HG03575 (cell line): Measurements from ENCODE around the gene SLC43A3.

Source experiments
- ATAC-seq: cut with Tn5 transposase; IDR thresholded peaks from one replicate; pipeline ENCODE4 v1.9.1; 2021; ENCODE audit not compliant: unreplicated experiment, insufficient number of reproducible peaks, low FRiP score; ENCODE audit errors: extremely low read depth

The SLC43A3 gene

GRCh38 chr11:57434640-57435546, 8.0 kb upstream of the SLC43A3 start:
- ATAC-seq = no peak

GRCh38 chr11:57432714-57433163, 5.8 kb upstream of the SLC43A3 start:
- no peak for ATAC-seq

DNA sequence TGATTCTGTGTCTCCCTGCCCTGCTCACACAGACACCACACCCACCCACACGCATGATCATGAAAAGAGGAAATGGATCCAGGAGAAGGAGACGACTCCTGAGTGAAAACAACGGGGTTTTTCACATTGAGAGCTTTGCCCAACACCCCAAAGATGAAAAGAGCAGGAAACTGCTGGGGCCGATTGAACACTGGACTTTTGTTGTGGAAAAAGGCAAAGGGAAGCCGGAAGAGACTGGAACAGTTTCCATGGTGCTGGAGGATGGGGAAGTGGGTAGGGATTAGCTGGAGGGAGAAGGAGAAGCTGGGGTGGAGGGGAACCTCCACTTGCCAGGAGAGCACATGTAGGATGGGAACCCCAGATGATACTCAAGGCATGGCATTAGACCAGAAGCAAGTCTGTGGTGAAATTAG, 5.2 kb upstream of the SLC43A3 start:
- ATAC-seq = no peak

DNA sequence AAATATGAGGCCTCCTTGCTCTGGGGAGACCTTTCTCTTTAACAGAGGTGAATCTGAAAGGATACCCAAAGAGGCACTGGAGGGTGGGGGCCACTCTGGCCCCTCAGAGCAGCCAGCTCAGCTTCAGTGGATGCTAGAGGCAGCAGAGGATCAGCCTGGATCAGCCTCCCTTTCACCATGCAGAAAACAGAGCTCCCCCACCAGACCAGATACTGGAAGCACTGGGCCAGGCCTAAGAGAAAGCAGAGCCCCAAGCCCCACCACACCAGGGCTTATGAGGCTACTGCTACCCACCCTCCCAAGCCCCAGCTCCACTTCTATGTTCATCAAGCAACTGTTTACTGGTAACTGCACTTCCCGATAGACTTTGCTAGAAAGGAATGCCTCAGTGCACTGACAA, 4.0 kb upstream of the SLC43A3 start:
- ATAC-seq = no peak

- no peak for ATAC-seq
These were observed 3.0 kb upstream of the SLC43A3 start for GRCh38 chr11:57429946-57430345.

- ATAC-seq = no peak
These were observed 1.7 kb upstream of the SLC43A3 start for GRCh38 chr11:57428643-57429042.

DNA sequence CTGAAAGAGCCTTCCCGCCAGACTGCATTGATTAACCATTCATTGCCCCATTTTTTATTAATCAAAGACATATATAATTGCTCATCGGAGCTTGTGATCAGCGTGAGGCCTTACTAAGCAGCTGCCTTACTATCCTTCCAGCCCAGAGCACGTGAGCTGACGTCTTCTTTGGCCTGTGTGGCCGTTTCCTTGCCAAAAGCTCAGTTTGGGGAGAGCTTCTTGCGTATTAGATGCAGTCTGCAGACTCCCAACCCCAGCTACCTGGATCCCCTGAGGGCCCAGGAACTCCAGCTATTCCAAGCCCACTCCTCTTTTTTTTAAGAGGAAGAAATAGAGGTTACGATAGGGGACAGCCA, 784 bp upstream of the SLC43A3 start:
- no peak for ATAC-seq

- no peak for ATAC-seq
These were observed 437 bp downstream of the SLC43A3 start for GRCh38 chr11:57426439-57426928.

- ATAC-seq = no peak
These were observed 1.1 kb downstream of the SLC43A3 start for GRCh38 chr11:57425565-57426438.

DNA sequence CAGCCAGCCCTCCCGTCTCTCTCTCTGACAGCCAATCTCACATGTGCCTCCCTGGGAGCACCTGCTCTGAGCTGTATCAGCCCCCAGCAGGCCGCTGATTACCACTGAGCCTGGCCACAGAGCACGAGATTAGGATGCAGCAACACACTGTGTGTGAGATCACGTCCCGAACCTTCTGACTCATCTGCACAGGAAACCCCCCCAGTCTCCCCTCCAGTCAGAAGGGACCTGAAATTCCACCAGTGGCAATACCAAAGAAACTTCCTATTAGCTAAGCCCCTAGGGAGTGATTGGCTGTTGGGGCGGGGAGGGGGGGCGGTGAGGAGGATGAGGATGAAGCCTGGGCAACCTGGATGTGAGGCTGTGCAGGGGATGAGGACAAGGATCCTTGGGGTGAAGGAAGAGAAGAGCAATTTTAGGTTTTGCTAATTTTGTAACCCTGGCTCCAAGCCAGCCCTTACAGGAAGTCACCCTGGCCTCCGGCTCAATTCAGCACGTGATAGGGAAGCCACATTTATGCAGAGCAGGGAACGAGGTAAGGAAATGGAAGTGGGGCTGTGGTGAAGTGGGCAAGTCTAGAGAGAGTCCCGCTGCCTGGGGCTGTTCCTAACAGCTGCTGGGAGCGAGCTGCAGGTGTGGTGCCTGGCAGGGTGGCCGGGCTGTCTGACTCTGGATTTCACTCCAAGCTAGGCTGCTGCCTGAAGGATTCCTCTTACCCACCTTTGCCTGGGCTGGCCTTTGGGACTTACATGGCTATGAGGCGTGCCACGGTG, 1.9 kb downstream of the SLC43A3 start:
- peak; percentile 95 for ATAC-seq

GRCh38 chr11:57424137-57424791, 2.7 kb downstream of the SLC43A3 start:
- ATAC-seq = no peak

DNA sequence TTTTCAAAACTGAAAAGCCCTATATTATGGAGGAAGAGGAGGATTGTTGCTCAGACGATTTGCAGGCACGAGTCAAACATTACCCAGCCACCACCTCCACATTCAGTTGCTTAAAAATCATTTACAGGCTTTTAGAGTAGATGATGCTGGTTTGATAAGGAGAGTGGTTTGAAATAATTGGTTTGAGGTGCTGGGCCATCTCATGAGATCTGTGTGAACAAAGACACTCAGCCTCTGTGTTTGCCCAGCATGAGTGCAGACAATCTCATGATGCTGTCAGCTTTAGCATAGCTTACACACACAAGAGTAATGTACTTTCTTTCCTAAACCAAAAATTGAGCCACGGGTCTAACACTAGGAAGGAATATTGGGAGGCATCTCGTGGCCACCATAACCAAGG, 4.3 kb downstream of the SLC43A3 start:
- no peak for ATAC-seq

GRCh38 chr11:57421805-57422204, 5.1 kb downstream of the SLC43A3 start:
- ATAC-seq = no peak

DNA sequence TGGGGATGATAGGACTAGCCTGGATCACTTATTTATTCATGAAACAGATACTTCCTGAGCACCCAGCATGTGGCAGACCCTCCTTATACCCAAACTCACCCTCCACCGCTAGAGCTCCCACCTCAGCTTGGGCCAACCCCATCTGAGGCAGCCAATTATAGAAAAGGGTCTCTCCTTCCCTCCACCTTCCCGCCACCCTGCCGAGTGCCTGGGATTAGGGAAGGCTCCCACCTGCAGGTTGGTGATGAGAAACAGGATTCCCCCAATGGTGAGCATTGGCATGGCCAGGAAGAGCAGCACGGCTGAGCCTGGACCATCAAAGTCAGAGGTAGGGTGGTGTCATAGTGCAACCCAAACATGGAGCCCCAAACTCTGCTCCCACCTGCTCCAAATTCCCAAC, 5.9 kb downstream of the SLC43A3 start:
- ATAC-seq = no peak

GRCh38 chr11:57419146-57419545, 7.8 kb downstream of the SLC43A3 start:
- no peak for ATAC-seq

DNA sequence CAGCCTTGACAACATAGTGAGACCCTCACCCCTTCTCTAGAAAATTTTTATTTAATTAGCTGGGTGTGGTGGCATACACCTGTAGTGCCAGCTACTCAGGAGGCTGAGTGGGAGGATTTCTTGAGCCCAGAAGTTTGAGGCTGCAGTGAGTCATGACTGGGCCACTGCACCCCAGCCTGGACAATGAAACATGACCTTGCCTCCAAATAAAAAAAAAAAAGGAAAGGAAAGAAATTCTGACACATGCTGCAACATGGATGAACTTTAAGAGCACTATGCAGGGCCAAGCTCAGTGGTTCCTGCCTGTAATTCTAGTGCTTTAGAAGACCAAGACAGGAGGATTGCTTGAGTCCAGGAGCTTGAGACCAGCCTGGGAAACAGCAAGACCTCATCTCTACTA, 8.8 kb downstream of the SLC43A3 start:
- no peak for ATAC-seq

GRCh38 chr11:57417056-57417455, 9.9 kb downstream of the SLC43A3 start:
- no peak for ATAC-seq

DNA sequence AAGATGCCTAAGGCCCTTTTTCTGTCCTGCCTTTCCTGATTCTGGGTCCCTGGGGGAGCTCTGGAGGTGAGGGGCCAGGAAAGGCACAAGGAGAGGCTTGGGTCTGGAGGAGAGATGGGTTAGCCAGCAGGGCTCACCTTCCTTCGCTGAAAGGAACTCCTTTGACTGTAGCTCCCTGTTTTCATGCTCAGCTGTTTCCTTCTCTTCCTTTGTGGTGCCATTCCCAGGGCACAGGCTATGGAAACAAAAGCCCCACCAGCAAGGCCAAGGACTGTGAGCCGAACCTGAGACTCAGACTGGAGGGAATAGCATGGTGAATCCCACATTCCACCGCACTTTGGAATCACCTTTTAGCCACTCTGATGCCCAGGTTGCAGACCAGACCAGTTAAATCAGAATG, 10.5 kb downstream of the SLC43A3 start:
- no peak for ATAC-seq
